DMS153 treated with DMSO at 0.1 percent for 48 hours (cell line): ENCODE data around the gene RHOA.
"Not testable (repeated sequence)": the region's sequence is repeated elsewhere in the genome, so short reads cannot be mapped to it uniquely, and the experiment has no call there.

Source experiments
- DNase-seq: peaks from one replicate; lab custom pipeline; 2025; ENCODE audit not compliant: unreplicated experiment; lab: John Stamatoyannopoulos, UW

The RHOA gene

DNA sequence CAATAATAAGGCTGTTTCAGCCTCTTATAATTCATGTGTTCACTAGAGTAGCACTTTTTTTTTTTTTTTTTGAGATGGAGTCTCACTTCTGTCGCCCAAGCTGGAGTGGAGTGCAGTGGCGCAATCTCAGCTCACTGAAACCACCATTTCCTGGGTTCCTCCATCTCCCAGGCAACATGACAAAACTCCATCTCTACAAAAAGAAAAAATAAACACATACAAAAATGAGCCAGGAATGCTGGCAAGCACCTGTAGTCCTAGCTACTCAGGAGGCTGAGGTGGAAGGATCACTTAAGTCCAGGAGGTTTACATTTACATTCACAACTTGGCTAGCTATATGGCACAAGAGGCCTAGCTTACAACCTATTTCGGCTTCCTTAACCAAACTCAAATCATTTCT lies 78.7 kb downstream of the RHOA start:
- DNase-seq: no peak

DNA sequence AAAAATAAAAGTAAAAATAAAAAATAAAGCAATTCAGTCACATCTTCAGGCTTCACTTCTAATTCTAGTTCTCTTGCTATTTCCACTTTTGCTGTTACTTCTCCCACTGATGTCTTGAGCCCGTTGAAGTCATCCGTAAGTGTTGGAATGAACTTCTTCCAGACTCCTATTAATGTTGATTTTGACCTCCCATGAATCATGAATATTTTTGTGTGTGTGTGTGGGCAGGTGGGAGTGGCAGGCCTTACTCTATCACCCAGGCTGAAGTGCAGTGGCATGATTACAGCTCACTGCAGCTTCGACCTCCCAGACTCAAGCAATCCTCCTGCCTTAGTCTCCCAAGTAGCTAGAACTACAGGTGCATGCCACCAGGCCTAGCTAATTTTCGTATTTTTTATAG lies 82.6 kb downstream of the RHOA start:
- DNase-seq: no peak

DNA sequence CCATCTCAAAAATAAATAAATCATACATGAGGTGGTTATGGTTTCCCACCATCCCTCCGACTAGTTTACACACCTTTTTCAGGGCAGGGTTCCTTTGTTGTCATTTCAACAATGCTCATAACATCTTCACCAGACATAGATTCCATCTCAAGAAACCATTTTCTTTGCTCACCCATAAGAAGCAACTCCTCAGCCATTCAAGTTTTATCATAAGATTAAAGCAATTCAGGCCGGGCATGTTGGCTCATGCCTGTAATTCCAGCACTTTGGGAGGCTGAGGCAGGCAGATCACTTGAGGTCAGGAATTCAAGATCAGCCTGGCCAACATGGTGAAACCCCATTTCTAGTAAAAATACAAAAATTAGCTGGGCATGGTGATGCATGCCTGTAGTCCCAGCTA lies 83.4 kb downstream of the RHOA start:
- not testable (repeated sequence) for DNase-seq

DNA sequence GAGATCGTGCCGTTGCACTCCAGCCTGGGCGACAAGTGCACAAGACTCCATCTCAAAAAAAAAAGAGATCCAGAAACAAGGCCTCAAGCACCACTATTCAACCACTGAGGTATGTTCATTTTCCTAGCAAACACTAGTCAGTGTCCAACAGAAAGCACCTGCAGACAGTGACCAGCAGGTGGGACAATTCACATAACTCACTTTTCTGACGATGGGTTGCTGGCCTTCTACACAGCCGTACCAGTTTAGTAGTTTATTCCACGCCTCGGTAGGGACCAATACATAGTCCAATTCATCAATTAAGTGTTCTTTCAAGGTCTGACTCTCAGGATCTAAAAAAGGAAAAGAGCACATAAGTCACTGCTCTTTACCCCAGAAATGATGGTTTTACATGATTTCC lies 84.3 kb downstream of the RHOA start:
- DNase-seq: no peak

DNA sequence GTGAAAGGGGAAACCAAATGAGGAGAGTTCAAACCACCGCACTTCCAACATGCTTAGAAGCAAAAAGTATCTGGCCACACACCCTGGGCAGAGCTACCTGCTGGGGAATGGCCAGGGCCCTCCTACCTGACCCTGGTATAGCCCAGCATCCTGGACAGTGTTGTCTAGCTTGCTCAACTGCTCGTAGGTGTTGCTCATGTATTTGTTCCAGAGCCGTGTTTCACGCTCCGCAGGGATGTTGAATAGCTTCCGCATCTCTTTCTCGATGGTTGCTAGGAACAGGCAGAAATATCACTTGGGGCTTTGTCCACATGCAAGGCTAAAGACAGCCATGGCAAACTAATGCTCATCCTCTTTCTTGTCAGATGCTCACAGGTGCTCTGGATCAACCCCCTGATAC lies 87.0 kb downstream of the RHOA start:
- DNase-seq: no peak

DNA sequence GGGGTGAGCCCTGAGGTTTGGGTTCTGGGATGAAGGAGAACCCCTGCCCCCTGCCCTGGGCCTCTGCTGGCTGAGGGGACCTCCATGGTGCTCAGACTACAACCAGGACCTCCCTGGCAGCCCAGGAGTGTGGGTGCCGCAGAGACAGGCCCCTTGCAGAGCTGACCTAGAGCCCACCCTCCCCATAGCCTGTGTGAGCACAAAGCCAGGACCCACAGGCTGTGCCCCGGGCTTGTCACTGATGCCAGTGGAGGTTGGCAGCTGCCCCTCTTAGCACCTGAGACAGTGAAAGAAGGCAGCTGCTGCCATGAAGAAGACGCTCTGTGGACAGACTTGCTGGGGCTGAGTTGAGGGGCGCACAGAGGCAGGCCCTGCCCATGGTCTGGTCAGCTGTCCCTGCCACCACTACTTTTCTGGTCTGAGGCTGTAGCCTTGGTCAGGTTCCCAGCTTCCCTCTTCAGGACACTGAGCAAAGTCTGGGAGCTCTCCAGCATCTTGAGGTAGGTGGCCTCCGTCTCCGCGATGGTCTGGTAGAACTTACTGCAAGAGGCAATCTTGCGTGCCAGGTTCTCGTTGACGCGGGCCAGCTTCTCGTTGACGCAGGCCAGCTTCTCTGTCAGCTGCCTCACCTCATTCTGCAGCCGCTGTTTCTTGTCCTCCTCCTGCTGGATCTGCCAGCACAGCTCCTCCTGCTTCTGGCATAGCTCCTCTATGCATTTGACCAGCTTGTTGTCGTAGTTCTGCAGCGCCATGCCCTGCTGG lies 94.9 kb downstream of the RHOA start:
- DNase-seq: no peak

- DNase-seq: no peak
Measured at GRCh38 chr3:49313896-49314688, 97.7 kb downstream of the RHOA start.

DNA sequence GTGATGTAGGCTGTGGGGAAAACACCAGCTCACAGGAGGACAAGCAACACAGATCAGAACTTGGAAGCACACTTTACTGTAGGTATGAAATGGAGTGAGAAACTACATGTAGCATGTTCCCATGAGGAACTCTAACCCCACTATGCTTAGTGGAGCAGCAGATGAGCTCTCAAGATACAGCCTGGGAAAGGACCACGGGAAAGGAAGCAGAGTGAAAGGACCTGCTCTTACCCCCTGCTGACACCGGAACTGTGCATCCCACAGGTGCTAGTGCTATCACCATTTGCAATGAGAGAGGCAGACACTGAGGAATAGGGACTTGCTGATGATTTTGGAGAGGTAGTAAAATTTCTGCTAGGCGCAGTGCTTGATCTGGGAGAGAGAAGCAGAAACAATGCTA lies 100.5 kb downstream of the RHOA start:
- DNase-seq: no peak

GRCh38 chr3:49310677-49311076 lies 101.1 kb downstream of the RHOA start:
- DNase-seq: no peak
